ENCODE measurements around the gene SGTA. TPM values are rescaled to one million over a fixed set of nuclear protein-coding genes. Genes with fewer than 3 reads are reported as not detected.

SGTA gene
- polyA plus RNA-seq, 1 donor (not counting 4 experiments of a cell fraction or from before 2014, with no cell fraction given), result 36.1 TPM

DNA sequence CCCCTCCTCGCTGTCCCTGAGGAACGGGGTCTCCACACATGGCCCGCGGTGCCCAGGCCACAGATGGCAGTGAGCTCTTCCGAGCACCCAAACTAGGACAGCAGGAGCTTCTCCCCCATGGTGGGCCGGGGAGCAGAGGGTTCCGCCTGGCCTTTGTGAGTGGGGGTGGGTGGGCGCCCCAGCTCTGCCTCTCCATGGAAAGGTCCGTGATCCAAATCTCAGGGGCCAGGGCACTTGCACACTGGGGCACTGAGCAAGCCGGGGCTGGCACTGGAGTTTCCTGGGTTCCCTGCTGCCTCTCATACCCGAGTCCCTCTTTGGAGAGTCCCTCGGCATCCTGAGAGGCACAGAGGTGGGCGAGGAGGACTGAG lies 59.7 kb downstream of the SGTA start:
- Histone ChIP-seq H3K27ac (ENCODE audit: control insufficient read depth, insufficient read depth, low read length) (no peak overlapping the region), H3K36me3 (ENCODE audit: control insufficient read depth in 2 of 2, extremely low read depth in 1 of 2, insufficient read depth in 2 of 2, low read length in 2 of 2) (no peaks in the 10 kb centered on the region), H3K4me3 (ENCODE audit: control insufficient read depth in 2 of 3, extremely low read depth in 1 of 3, insufficient read depth in 2 of 3, low read depth in 1 of 3, low read length in 3 of 3) (no peak overlapping the region), H4K20me1 (ENCODE audit: control insufficient read depth, extremely low read depth, insufficient read depth, low read length) (peaks cover 5% of the 10 kb centered on the region), H3K79me2 (ENCODE audit: control insufficient read depth, insufficient read depth, low read length) (no peaks in the 10 kb centered on the region), H3K9me3 (ENCODE audit: control insufficient read depth, low read depth, low read length) (no peaks in the 10 kb centered on the region), H3K9ac (ENCODE audit: control insufficient read depth, extremely low read depth, insufficient read depth, low read length) (no peak overlapping the region), H3K4me1 (ENCODE audit: control insufficient read depth, extremely low read depth, insufficient read depth, low read length) (peaks cover 15% of the 10 kb centered on the region), H3K9me1 (ENCODE audit: control insufficient read depth, extremely low read depth, insufficient read depth, low read length) (no peaks in the 10 kb centered on the region), H3K4me2 (ENCODE audit: control insufficient read depth, extremely low read depth, insufficient read depth, low read depth, low read length) (no peak overlapping the region), H3K27me3 (ENCODE audit: control insufficient read depth, extremely low read depth, insufficient read depth, low read length) (peaks cover 44% of the 10 kb centered on the region), H2AFZ (ENCODE audit: control insufficient read depth, low read length) (no peak overlapping the region)
- DNase-seq (ENCODE audit: low read depth, low spot score) (no peak), FAIRE-seq (no peak)
- dilution Hi-C loops (cut with MboI; ENCODE audit: extremely low pct_ligation_motif_present, low sequenced_read_pairs), result no loop called here
- TF ChIP-seq EZH2 (IDR thresholded peaks at IDR 0.05; ENCODE audit: low read length), result no peak
- TF ChIP-seq, protein P1, sequence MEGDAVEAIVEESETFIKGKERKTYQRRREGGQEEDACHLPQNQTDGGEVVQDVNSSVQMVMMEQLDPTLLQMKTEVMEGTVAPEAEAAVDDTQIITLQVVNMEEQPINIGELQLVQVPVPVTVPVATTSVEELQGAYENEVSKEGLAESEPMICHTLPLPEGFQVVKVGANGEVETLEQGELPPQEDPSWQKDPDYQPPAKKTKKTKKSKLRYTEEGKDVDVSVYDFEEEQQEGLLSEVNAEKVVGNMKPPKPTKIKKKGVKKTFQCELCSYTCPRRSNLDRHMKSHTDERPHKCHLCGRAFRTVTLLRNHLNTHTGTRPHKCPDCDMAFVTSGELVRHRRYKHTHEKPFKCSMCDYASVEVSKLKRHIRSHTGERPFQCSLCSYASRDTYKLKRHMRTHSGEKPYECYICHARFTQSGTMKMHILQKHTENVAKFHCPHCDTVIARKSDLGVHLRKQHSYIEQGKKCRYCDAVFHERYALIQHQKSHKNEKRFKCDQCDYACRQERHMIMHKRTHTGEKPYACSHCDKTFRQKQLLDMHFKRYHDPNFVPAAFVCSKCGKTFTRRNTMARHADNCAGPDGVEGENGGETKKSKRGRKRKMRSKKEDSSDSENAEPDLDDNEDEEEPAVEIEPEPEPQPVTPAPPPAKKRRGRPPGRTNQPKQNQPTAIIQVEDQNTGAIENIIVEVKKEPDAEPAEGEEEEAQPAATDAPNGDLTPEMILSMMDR (optimal IDR thresholded peaks at IDR 0.05 in 1 of 3, IDR thresholded peaks at IDR 0.05 in 1 of 3, conservative IDR thresholded peaks at IDR 0.05 in 1 of 3; ENCODE audit: extremely low read depth in 1 of 3, insufficient read depth in 2 of 3, low read length in 3 of 3), result no peak

DNA sequence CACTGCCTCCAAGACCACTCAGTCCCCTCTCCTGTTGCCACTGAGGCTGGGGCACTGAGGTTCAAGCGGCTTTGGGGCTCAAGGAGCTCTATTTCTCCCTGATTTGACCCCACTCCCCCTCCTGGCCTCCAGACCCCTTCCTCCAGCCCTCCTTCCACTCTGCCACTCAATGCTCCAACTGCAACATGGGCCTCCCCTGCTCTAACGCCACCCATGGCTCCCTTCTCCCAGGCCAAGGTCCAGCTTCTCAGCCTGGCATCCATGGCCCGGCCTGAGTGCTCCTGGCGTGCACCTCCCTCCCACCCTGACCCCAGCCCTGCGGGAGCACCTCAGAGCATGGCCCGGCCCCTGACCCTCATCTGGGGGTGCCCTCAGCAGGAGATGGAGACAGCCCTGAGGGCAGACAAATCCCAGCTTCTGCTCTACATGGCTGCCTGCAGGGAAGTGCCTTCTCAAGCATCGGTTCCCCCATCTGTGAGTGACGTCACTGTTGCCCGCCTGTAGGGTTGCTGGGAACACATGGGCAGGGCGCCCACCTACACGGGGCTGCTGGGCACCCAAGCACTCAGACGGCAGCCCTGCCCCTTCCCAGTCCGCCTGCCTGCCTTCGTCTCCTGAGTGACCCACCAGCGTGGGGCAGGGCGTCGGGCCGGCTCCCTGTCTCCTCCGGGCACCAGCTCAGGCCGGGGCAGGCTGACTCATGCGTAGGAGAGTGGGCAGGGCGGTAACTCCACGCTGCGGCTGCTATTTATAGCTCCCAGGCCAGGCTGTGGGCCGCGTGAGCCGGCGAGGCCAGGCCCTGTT lies 60.3 kb downstream of the SGTA start:
- no peak overlapping the region for H3K9ac ChIP-seq (ENCODE audit: control insufficient read depth, extremely low read depth, insufficient read depth, low read length)
- no peak overlapping the region for H3K27ac ChIP-seq (ENCODE audit: control insufficient read depth, insufficient read depth, low read length)
- H3K79me2 ChIP-seq (ENCODE audit: control insufficient read depth, insufficient read depth, low read length), result no peaks in the 10 kb centered on the region
- no peaks in the 10 kb centered on the region for H3K9me3 ChIP-seq (ENCODE audit: control insufficient read depth, low read depth, low read length)
- H3K36me3 ChIP-seq (ENCODE audit: control insufficient read depth in 2 of 2, extremely low read depth in 1 of 2, insufficient read depth in 2 of 2, low read length in 2 of 2), result no peaks in the 10 kb centered on the region
- no peak for TF ChIP-seq EZH2 (IDR thresholded peaks at IDR 0.05; ENCODE audit: low read length)
- TF ChIP-seq, protein P1 (optimal IDR thresholded peaks at IDR 0.05 in 1 of 3, IDR thresholded peaks at IDR 0.05 in 1 of 3, conservative IDR thresholded peaks at IDR 0.05 in 1 of 3; ENCODE audit: extremely low read depth in 1 of 3, insufficient read depth in 2 of 3, low read length in 3 of 3), result no peak
- no peak overlapping the region for H2AFZ ChIP-seq (ENCODE audit: control insufficient read depth, low read length)
- FAIRE-seq (no peak), DNase-seq (ENCODE audit: low read depth, low spot score) (no peak)
- H3K4me3 ChIP-seq (ENCODE audit: control insufficient read depth in 2 of 3, extremely low read depth in 1 of 3, insufficient read depth in 2 of 3, low read depth in 1 of 3, low read length in 3 of 3), result no peak overlapping the region
- peaks cover 3% of the 10 kb centered on the region for H4K20me1 ChIP-seq (ENCODE audit: control insufficient read depth, extremely low read depth, insufficient read depth, low read length)
- H3K4me1 ChIP-seq (ENCODE audit: control insufficient read depth, extremely low read depth, insufficient read depth, low read length), result peaks cover 12% of the 10 kb centered on the region
- no peak overlapping the region for H3K4me2 ChIP-seq (ENCODE audit: control insufficient read depth, extremely low read depth, insufficient read depth, low read depth, low read length)
- H3K27me3 ChIP-seq (ENCODE audit: control insufficient read depth, extremely low read depth, insufficient read depth, low read length), result peaks cover 44% of the 10 kb centered on the region
- no peaks in the 10 kb centered on the region for H3K9me1 ChIP-seq (ENCODE audit: control insufficient read depth, extremely low read depth, insufficient read depth, low read length)
- dilution Hi-C loops (cut with MboI; ENCODE audit: extremely low pct_ligation_motif_present, low sequenced_read_pairs), result no loop called here

Measured in keratinocyte (primary cell).